ENCODE results near the gene ANTKMT.
"Not testable (repeated sequence)": the region's sequence is repeated elsewhere in the genome, so short reads cannot be mapped to it uniquely, and the experiment has no call there.

ANTKMT gene

DNA sequence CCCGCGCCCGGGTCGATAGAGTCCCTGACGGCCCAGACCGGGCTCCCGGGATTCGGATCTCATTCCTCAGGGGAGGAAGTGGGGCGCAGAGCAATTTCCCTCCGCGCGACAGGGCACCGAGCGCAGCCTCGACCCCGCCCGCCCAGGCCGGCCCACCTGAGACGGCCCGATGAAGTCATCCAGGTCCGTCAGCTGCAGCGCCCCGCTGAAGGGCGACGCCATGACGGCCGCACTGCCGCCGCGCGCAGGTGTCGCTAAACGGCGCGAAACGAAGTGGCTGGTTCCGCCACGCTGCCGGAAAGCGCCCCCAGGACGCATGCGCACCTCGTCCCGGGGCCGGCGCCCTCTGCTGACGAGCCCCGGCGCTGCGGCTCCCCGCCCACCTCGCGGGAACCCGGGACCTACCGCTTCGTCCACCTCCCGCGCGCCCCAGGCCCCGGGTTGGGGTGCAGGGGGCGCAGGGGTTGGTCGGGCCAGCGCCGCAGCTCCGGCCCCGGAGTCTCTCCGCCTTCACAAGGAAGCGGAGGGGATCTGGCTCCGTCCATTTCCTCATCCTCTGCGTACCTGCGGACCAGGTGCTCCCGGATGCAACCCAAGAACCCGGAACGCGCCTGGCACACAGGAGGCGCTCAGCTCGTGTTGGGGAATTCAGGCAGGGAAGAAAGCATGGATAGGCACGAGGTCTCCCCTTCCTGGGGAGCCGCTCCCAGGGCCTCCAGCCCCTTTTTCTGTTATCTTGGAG, 20.0 kb downstream of the ANTKMT start, which contains the start of gene CIAO3:
CIAO3 (minus strand) TSS at position 234 of the 742 bp plus-strand sequence; CDS start at position 222, 12 bp downstream.
- TF ChIP-seq JUND (IDR thresholded peaks at IDR 0.05; ENCODE audit: low read depth): no peak
- in situ Hi-C loops (cut with HindIII; ENCODE audit: low pct_unique_long_range_greater_than_20kb, low sequenced_read_pairs): no loop called here
- peak; percentile 92 to 95 for DNase-seq (ENCODE audit: low read depth in 1 of 2, low spot score in 1 of 2)

DNA sequence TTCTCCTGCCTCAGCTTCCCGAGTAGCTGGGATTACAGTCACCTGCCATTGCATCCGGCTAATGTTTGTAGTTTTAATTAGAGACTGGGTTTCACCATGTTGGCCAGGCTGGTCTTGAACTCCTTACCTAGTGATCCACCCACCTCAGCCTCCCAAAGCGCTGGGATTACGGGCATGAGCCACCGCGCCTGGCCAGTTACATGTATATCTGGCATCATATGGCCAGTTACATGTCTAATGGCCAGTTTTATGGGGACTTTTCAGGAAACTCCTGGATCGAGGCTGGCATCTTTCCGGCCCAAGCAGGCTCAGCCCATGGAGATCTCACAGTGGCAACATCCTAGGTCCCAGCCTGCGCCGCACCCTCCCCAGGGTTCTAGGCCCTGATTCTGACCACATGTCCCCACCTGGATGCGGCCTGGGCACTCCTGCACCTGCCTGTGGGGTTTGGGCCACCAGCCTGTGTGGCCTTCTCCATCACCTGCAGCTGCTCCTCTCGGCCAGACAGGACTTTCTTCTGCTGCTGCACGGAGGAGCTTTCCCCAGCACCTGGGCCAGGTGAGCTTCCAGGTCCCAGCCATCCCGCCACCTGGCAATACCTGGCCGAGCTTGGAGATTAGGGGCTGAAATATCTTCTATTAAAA, 21.2 kb downstream of the ANTKMT start:
- no peak for DNase-seq (ENCODE audit: low read depth in 1 of 2, low spot score in 1 of 2)
- in situ Hi-C loops (cut with HindIII; ENCODE audit: low pct_unique_long_range_greater_than_20kb, low sequenced_read_pairs): no loop called here

DNA sequence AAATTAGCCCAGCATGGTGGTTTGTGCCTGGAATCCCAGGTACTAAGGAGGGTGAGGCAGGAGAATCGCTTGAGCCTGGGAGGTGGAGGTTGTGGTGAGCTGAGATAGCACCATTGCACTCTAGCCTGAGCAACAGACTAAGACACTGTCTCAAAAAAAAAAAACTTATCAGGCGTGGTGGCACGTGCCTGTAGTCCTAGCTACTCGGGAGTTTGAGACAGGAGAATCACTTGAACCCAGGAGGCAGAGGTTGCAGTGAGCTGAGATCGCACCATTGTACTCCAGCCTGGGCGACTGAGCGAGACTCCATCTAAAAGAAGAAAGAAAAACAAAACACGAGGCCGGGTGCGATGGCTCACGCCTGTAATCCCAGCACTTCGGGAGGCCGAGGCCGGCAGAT, 21.9 kb downstream of the ANTKMT start:
- DNase-seq (ENCODE audit: low read depth in 1 of 2, low spot score in 1 of 2); in situ Hi-C loops (cut with HindIII; ENCODE audit: low pct_unique_long_range_greater_than_20kb, low sequenced_read_pairs): not testable (repeated sequence)

More for the DNA sequence above, 21.2 kb downstream of the ANTKMT start:
- no peak for TF ChIP-seq JUND (IDR thresholded peaks at IDR 0.05; ENCODE audit: low read depth)

DNA sequence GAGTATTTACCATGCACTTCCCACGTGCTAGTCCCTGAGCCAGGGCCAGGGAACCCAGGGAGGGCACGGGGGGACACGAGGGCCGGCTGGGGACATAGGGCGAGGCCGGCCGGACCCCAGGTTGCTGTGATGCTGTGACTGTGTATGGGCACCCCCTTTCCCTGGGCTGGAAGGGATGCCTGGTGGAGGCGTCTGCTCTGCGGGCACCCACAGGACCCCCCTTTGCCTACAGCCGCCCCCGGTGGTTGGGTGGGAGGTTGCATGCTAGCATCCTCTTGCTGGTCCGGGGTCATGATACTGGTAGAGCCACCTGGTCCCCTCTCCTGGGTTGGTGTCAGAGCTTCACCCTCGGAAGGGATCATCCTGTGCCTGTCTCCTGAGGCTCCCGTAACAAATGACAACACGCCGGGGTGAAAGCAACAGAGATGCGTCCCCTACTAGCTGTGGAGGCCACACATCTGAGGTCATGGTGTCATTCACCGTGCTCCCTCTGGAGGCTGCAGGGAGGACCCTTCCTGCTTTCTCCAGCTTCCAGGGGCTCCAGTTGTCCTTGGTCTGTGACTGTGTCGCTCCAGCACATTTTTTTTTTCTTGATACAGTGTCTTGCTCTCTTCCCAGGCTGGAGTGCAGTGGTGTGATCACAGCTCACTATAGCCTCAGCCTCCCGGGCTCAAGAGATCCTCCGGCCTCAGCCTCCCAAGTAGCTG, 23.0 kb downstream of the ANTKMT start:
- TF ChIP-seq JUND (IDR thresholded peaks at IDR 0.05; ENCODE audit: low read depth): no peak
- no peak for DNase-seq (ENCODE audit: low read depth in 1 of 2, low spot score in 1 of 2)
- in situ Hi-C loops (cut with HindIII; ENCODE audit: low pct_unique_long_range_greater_than_20kb, low sequenced_read_pairs): no loop called here

DNA sequence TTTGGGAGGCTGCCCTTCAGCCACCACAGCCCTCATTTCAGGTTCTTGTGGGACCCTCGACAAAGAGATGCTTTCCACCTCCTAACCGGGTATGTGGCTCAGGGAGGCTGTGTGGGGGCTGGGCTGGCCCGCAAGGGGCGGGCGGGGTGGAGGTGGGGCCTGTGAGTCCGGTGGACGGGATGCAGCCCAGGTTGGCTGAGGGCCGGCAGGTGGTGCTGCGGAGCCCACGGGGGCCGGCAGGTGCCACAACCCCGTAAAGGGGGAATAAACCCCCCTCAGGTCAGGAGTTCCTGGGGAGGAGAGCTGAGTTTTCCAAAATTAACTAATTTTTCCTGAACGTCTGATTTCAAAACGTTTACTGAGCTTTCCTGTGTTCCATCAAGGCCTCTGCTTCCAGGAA, 24.8 kb downstream of the ANTKMT start:
- DNase-seq (ENCODE audit: low read depth in 1 of 2, low spot score in 1 of 2): peak; percentile 49 to 54
- in situ Hi-C loops (cut with HindIII; ENCODE audit: low pct_unique_long_range_greater_than_20kb, low sequenced_read_pairs): no loop called here
- no peak for TF ChIP-seq JUND (IDR thresholded peaks at IDR 0.05; ENCODE audit: low read depth)

DNA sequence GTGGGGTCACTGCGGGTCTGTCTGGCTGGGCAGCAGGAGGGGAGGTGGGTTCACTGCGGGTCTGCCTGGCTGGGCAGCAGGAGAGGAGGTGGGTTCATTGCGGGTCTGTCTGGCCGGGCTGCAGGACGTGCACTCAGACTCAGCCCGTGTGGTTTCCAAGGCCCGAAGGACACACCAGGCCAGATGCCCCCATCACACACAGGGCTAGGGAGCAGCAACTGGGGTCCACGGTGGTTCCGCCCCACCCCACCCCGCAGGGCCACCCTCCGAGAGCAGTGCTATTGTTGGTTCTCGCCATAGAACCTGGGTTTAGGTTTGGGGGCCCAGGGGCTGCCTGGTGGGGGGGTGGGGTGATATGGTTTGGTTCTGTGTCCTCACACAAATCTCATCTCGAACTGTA, 25.7 kb downstream of the ANTKMT start:
- no peak for TF ChIP-seq JUND (IDR thresholded peaks at IDR 0.05; ENCODE audit: low read depth)
- in situ Hi-C loops (cut with HindIII; ENCODE audit: low pct_unique_long_range_greater_than_20kb, low sequenced_read_pairs): no loop called here
- no peak for DNase-seq (ENCODE audit: low read depth in 1 of 2, low spot score in 1 of 2)

DNA sequence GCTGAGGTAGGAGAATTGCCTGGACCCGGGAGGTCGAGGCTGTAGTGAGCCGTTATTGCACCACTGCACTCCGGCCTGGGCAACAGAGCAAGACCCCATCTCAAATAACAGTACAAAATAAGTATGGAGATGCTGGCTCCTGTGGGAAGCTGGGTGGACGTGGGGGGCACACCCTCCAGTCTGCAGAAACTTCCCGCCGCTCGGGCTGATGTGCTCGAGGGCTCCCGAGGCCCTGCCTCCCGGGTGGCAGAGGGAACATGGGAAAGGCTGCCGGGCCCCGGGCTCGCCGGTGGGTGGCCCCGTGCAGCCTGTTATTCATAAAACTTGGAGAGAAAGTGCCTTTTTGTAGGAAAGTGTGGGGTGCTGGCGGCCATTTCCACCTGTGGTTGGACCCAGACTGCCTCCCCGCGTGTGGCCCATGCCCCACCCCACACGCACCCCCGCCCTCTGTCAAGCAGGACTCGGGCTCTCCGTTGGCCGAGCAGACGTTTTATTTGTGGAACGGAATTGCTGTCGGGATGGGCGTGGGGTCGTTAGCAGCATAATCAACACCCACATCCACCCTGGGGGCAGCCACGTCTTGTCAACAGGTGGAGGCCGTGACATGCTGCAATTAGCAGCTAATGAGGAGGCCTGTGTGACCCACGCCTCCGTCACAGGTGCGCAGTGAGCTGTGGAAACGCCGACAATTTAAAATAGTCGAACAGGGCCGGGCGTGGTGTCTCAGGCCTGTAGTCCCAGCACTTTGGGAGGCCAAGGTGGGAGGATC, 27.2 kb downstream of the ANTKMT start:
- DNase-seq (ENCODE audit: low read depth in 1 of 2, low spot score in 1 of 2): no peak
- TF ChIP-seq JUND (IDR thresholded peaks at IDR 0.05; ENCODE audit: low read depth): no peak
- in situ Hi-C loops (cut with HindIII; ENCODE audit: low pct_unique_long_range_greater_than_20kb, low sequenced_read_pairs): no loop called here

DNA sequence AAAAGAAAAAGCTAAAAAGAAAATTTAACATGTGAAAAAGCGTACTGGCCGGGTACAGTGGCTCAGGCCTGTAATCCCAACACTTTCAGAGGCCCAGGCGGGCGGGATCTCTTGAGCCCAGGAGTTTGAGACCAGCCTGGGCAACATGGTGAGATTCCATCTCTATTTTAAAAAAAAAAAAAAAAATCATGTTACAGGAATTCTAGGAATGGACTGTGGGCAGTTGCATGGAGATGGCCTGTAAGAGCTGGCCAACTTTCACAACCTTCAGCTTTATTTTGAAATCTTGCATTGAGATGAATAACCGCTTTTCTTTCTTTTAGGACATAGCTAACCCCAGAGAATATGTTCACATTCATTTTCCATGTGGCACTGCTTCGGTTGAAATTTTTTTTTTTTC, 28.1 kb downstream of the ANTKMT start:
- in situ Hi-C loops (cut with HindIII; ENCODE audit: low pct_unique_long_range_greater_than_20kb, low sequenced_read_pairs): no loop called here
- no peak for DNase-seq (ENCODE audit: low read depth in 1 of 2, low spot score in 1 of 2)
- no peak for TF ChIP-seq JUND (IDR thresholded peaks at IDR 0.05; ENCODE audit: low read depth)

DNA sequence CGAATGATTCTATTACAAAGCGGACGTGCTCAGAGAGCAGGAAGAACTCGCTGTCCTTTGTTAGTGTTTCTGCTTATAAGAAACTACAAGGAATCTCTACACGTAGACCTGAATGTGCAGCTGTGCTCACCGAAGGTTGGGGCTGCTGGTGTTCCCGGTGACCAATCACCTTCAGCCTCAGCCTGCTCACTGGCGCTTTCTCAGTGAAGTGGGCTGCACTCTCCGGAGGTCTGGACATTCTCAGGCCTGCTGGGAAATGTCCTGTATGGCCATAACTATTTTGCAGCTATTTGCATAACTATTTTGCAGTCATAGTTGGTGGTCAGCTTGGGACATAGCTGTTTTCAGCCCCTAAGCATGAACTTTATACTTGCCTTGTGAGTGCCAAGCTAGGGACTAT, 29.5 kb downstream of the ANTKMT start:
- DNase-seq (ENCODE audit: low read depth in 1 of 2, low spot score in 1 of 2): no peak
- in situ Hi-C loops (cut with HindIII; ENCODE audit: low pct_unique_long_range_greater_than_20kb, low sequenced_read_pairs): no loop called here
- TF ChIP-seq JUND (IDR thresholded peaks at IDR 0.05; ENCODE audit: low read depth): no peak

DNA sequence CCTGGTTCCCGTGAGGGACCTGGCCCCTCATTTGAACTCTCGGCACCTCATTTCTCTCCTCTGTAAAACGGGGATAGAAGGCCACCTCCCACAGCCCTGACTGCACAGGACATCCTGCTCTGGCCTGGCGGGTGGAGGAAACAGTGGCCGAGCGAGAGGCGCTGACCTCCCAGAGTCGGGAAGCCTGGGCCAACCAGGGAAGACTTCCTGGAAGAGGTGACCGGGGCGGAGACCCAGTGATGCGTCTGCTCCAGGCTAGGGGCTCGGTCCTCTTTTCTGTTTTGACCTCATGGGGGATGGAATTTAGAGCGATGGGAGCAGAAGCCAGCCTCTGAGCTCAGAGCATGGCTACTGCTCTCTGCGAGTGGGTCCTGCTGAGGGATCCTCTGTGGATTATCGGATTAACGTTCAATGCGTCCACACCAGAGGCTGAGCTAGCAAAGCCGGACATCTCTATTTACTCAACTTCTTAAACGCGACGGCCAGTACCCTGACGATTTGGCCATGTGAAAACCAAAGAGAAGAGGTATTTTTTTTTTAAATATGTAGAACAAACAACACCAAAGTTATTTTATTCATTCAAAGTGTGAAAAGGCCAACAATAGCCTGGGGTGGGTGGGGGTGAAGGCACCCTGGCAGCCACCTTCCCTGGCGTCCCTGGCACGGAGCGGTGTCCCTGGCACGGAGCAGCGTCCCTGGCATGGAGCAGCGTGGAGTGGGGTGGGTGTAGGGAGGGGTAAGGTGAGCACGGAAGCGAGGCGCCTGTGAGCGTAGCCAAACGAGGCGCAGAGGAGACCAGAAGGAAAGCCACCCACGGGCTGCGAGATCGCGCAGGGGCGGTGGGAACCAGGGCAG, 30.4 kb downstream of the ANTKMT start:
- no peak for TF ChIP-seq JUND (IDR thresholded peaks at IDR 0.05; ENCODE audit: low read depth)
- DNase-seq (ENCODE audit: low read depth in 1 of 2, low spot score in 1 of 2): peak in 1 of 2 experiments; percentile 61
- in situ Hi-C loops (cut with HindIII; ENCODE audit: low pct_unique_long_range_greater_than_20kb, low sequenced_read_pairs): no loop called here

DNA sequence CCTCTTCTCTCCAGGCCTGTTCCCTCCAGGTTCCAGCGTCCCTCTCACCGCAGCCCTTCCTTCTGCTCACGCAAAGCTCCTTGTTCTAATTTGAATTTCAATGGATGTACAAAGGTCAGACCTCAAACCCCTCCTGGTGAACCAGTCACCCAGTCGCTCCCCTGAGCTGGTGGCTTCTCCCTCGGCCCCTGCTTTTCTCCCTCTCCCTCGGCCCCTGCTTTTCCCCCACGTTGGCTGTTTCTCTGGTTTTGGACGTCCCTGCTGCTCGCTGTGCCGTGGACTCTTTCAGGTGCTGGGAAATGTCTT, 31.0 kb downstream of the ANTKMT start:
- DNase-seq (ENCODE audit: low read depth in 1 of 2, low spot score in 1 of 2): no peak
- in situ Hi-C loops (cut with HindIII; ENCODE audit: low pct_unique_long_range_greater_than_20kb, low sequenced_read_pairs): no loop called here
- TF ChIP-seq JUND (IDR thresholded peaks at IDR 0.05; ENCODE audit: low read depth): no peak

DNA sequence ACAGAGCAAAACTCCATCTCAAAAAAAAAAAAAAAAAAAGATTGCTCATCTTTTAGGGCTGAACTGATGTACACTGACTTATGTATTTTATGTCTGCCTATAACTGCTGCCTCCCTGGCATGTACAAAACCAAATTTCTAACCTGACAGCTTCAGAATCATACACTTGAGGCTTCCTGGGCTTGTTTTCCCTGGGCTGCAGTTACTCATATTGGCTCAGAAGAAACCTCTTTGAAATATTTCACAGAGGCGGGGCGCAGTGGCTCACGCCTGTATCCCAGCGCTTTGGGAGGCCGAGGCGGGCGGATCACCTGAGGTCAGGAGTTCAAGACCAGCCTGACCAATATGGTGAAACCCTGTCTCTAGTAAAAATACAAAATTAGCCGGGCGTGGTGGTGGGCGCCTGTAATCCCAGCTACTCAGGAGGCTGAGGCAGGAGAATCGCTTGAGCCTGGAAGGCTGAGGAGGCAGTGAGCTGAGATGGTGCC, 33.2 kb downstream of the ANTKMT start:
- DNase-seq (ENCODE audit: low read depth in 1 of 2, low spot score in 1 of 2); in situ Hi-C loops (cut with HindIII; ENCODE audit: low pct_unique_long_range_greater_than_20kb, low sequenced_read_pairs): not testable (repeated sequence)

Data from T47D (cell line).